GM23338 (cell line): ENCODE results near the gene MIAT. TPM values are rescaled to one million over a fixed set of nuclear protein-coding genes. Genes with fewer than 3 reads are reported as not detected.

Source experiments
- ATAC-seq: fragments of 200-7000 bp; cut with Tn5 transposase; 3 replicates; pipeline ENCODE4 v1.9.1; 2020
- DNase-seq: peaks from one replicate; pipeline ENCODE4 v3.0.0-alpha.2; 2015; ENCODE audit warnings: low spot score
- H2AFZ ChIP-seq: fragments of 200-600 bp; sonication (generic); 2 replicates; pipeline ENCODE4 v1.8.0; 2016; ENCODE audit warnings: antibody characterized with exemption, mild to moderate bottlenecking, moderate library complexity
- H3F3A ChIP-seq: fragments of 200-600 bp; sonication (generic); replicated peaks from 2 replicates; pipeline ENCODE4 v1.8.0; 2017; ENCODE audit warnings: antibody characterized with exemption, mixed run types, low read depth
- H3K27ac ChIP-seq: fragments of 200-600 bp; sonication (generic); 2 replicates; pipeline ENCODE4 v1.6.1; 2016; ENCODE audit warnings: low read depth
- H3K27me3 ChIP-seq: fragments of 200-600 bp; sonication (generic); 2 replicates; pipeline ENCODE4 v1.8.0; 2016; ENCODE audit warnings: mild to moderate bottlenecking, mixed run types, moderate library complexity; ENCODE audit not compliant: insufficient read depth
- H3K36me3 ChIP-seq: fragments of 200-600 bp; sonication (generic); 2 replicates; pipeline ENCODE4 v1.8.0; 2016; ENCODE audit warnings: mild to moderate bottlenecking; ENCODE audit not compliant: insufficient read depth
- H3K4me1 ChIP-seq: fragments of 200-600 bp; sonication (generic); 2 replicates; pipeline ENCODE4 v1.8.0; 2016; ENCODE audit warnings: mild to moderate bottlenecking, moderate library complexity; ENCODE audit not compliant: insufficient read depth
- H3K4me2 ChIP-seq: fragments of 200-600 bp; sonication (generic); 2 replicates; pipeline ENCODE4 v1.7.1; 2017; ENCODE audit warnings: mixed run types
- H3K4me3 ChIP-seq: fragments of 200-600 bp; sonication (generic); 2 replicates; pipeline ENCODE4 v1.6.1; 2016; ENCODE audit warnings: mixed run types
- H3K79me2 ChIP-seq: fragments of 200-600 bp; sonication (generic); replicated peaks from 2 replicates; pipeline ENCODE4 v1.8.0; 2017; ENCODE audit warnings: mild to moderate bottlenecking; ENCODE audit not compliant: insufficient read depth
- H3K9me2 ChIP-seq: fragments of 200-600 bp; sonication (generic); 2 replicates; pipeline ENCODE4 v1.8.0; 2017; ENCODE audit not compliant: insufficient read depth
- H4K20me1 ChIP-seq: fragments of 200-600 bp; sonication (generic); replicated peaks from 2 replicates; pipeline ENCODE4 v1.8.0; 2017; ENCODE audit warnings: mild to moderate bottlenecking; ENCODE audit not compliant: insufficient read depth
- H3K27ac Mint-ChIP-seq: 2 replicates; pipeline ENCODE4 v1.8.0; 2020; ENCODE audit warnings: inconsistent platforms, mild to moderate bottlenecking, moderate library complexity, mixed read lengths
- H3K27me3 Mint-ChIP-seq: 3 replicates; pipeline ENCODE4 v1.8.0; 2022; ENCODE audit warnings: low read depth, mild to moderate bottlenecking, moderate library complexity, mixed read lengths, inconsistent platforms; ENCODE audit not compliant: insufficient read depth, poor library complexity
- H3K36me3 Mint-ChIP-seq: 3 replicates; pipeline ENCODE4 v1.8.0; 2021; ENCODE audit warnings: low read depth, mild to moderate bottlenecking, inconsistent platforms, moderate library complexity, mixed read lengths
- H3K4me1 Mint-ChIP-seq: 3 replicates; pipeline ENCODE4 v1.8.0; 2020; ENCODE audit warnings: mild to moderate bottlenecking, inconsistent platforms, mixed read lengths
- H3K4me3 Mint-ChIP-seq: 3 replicates; pipeline ENCODE4 v1.8.0; 2021; ENCODE audit warnings: moderate library complexity, mild to moderate bottlenecking, inconsistent platforms, mixed read lengths
- H3K9me3 Mint-ChIP-seq: 3 replicates; pipeline ENCODE4 v1.8.0; 2020; ENCODE audit warnings: moderate library complexity, mild to moderate bottlenecking, inconsistent platforms, mixed read lengths
- ETS1 ChIP-seq: IDR thresholded peaks from 2 replicates; pipeline ENCODE4 v1.6.1; 2016; ENCODE audit warnings: antibody characterized with exemption
- JUNB ChIP-seq: IDR thresholded peaks from one replicate; pipeline ENCODE4 v1.6.1; 2016; ENCODE audit warnings: antibody characterized with exemption; ENCODE audit not compliant: unreplicated experiment
- NANOG ChIP-seq: IDR thresholded peaks from 2 replicates; pipeline ENCODE4 v1.6.1; 2016; ENCODE audit warnings: antibody characterized with exemption, borderline replicate concordance
- POLR2AphosphoS5 ChIP-seq: IDR thresholded peaks from 2 replicates; pipeline ENCODE4 v1.6.1; 2016; ENCODE audit warnings: antibody characterized with exemption, low read depth
- STAT1 ChIP-seq: IDR thresholded peaks from one replicate; pipeline ENCODE4 v1.6.1; 2016; ENCODE audit warnings: antibody characterized with exemption; ENCODE audit not compliant: unreplicated experiment
- ZNF114 ChIP-seq: fragments of 250-450 bp; sonication (Bioruptor Pico); IDR thresholded peaks from 2 replicates; pipeline ENCODE4 v1.5.0; 2020; ENCODE audit warnings: mild to moderate bottlenecking, moderate library complexity
- ZNF462 ChIP-seq: fragments of 250-450 bp; sonication (Bioruptor Pico); IDR thresholded peaks from 2 replicates; pipeline ENCODE4 v1.5.0; 2020; ENCODE audit warnings: mild to moderate bottlenecking, moderate library complexity
- polyA plus RNA-seq: library from polyadenylated mRNA; unstranded; fragments of >200 nt; fragmentation: Nextera tagmentation; extraction: Ambion mirVana; gene quantifications from 2 replicates; pipeline ENCODE4 v1.2.1, GENCODE V29; 2016
- total RNA-seq: library from RNA; depleted of rRNA; stranded (reverse); fragments of >200 nt; shearing (Covaris generic); gene quantifications from 2 replicates; pipeline ENCODE4 v1.2.3, GENCODE V29; 2014

MIAT gene
- total and polyA plus RNA-seq, 2 experiments from 2014 or later: 10.0 to 63.6 TPM

GRCh38 chr22:26677217-26677616 lies 19.8 kb downstream of the MIAT start:
- Histone ChIP-seq H2AFZ (no peak overlapping the region), H3K36me3 (no peaks in the 10 kb centered on the region), H3K27ac (no peak overlapping the region), H3K79me2 (peaks cover 17% of the 10 kb centered on the region; the same call in 1 of the 2 replicates), H4K20me1 (0 out of 2 replicates have a peak, but pooled peaks cover 2% of the 10 kb centered on the region), H3K27me3 (no peaks in the 10 kb centered on the region), H3K4me3 (no peak overlapping the region), H3K9me2 (peaks cover 6% of the 10 kb centered on the region; the same call in 1 of the 2 replicates), H3F3A (peaks cover 47% of the 10 kb centered on the region), H3K4me2 (no peak overlapping the region), H3K4me1 (peaks cover 42% of the 10 kb centered on the region)
- DNase-seq (no peak), ATAC-seq (no peak)
- H3K4me1 Mint-ChIP-seq: peaks cover 55% of the 10 kb centered on the region
- H3K9me3 Mint-ChIP-seq: no peaks in the 10 kb centered on the region
- TF ChIP-seq ZNF462 (CRISPR knock-in tag): no peak
- no peak; the same call in 1 of the 2 replicates for TF ChIP-seq POLR2AphosphoS5
- no peak for TF ChIP-seq ETS1
- no peak for TF ChIP-seq STAT1
- TF ChIP-seq ZNF114 (CRISPR knock-in tag): no peak
- no peak for TF ChIP-seq JUNB
- TF ChIP-seq NANOG: no peak
- H3K27me3 Mint-ChIP-seq: peaks cover 21% of the 10 kb centered on the region
- peaks cover 16% of the 10 kb centered on the region for H3K36me3 Mint-ChIP-seq
- H3K4me3 Mint-ChIP-seq: no peak overlapping the region
- no peak overlapping the region for H3K27ac Mint-ChIP-seq
